HG02588 (cell line): ENCODE results near the gene N4BP3.

ENCODE experiments used
- ATAC-seq: cut with Tn5 transposase; IDR thresholded peaks from one replicate; pipeline ENCODE4 v1.9.1; 2021; ENCODE audit warnings: mild to moderate bottlenecking, moderate library complexity; ENCODE audit not compliant: unreplicated experiment

N4BP3 gene

DNA sequence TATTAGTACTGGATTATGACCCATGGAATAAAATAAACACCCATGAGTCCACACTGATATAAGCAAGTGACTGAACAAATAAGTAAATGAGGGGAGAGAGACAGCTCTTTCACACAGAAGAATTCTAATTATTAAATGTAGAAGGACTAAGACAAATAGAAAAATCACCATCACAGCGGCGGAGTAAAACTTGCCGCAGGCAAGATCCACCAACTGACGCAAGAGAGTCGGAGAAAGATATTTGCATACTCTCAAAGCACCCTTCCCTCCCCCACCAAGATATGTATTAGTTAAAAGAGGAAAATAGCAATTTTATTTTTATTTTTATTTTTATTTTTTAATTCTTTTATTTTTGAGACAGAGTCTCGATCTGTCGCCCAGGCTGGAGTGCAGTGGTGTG is 14.6 kb upstream of the N4BP3 start:
- no peak for ATAC-seq

DNA sequence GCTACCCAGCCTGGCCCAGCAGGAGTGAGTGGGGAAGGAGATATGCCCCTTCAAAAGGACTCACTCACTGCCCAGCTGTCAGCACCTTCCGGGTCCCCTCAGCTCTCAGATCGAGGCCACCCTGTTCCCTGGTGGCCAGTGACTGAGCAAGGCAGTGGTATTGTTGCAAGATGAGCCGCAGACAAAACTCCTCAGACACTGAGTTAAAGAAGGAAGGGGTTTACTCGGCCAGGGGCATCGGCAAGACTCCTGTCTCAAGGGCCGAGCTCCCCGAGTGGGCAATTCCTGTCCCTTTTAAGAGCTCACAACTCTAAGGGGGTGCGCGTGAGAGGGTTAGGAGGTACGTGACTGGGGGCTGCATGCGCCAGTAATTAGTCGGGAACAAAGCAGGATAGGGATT is 9.7 kb upstream of the N4BP3 start:
- no peak for ATAC-seq

DNA sequence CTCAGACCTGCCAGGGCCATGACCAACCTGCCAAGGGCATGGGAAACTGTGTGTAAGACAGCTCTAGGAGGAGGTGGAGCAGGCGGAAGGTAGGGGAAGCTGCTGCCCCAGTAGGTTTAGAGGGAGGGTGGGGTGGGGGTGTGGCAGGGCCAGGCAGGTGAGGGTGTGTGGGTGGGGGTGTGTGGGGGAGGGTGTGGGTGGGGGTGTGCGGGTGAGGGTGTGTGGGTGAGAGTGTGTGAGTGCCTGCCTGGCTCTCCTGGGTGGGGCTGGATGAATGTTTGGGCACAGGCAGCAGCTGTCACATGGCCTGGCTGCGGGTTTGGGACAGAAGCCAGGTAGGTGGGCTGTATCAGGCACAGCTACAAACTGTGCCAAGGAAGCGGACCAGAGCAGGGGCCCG is 8.8 kb upstream of the N4BP3 start:
- no peak for ATAC-seq

DNA sequence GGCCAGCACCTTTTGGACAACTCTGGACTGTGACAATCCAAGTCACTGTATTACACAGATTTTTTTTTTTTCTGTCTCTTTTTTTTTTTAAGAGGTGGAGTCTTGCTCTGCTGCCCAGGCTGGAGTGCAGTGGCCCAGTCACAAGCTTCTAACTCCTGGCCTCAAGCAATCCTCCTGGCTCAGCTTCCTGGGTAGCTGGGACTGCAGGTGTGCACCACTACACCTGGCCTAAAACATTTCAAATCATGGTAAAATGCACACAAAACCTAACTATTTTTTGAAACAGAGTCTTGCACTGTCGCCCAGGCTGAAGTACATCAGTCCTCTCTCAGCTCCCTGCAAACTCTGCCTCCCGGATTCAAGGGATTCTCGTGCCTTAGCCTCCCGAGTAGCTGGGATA is 7.2 kb upstream of the N4BP3 start:
- no peak for ATAC-seq

DNA sequence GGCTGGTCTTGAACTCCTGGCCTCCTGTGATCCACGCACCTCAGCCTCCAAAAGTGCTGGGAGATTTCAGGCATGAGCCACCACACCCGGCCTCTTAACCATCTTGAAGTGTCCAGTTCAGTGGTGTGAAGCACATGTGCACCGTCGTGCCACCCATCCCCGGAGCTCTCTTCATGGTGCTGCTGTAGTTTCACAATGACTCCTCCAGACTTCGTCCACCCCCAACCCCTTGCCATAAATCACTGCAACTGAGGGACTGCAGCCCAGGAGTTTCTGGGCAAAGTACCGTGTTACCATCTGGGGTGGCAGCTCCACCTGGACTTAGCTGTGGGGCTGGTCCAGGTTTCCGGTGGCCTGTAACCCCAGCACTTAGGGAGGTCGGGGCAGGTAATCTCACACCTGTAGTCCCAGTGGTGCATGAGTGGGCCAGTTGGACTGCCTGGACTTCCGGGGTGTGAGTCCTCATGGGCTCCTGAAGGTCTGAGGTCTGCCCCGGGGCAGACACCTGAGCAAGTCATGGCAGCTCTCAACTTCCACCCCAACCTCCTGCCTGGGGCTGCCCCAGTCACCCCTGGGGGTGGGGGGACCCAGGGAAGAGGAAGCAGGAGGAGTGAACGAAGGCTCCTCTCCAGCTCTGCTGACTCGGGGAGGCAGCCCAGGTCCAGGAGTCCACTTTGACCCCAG is 6.6 kb upstream of the N4BP3 start:
- peak; percentile 55 for ATAC-seq

DNA sequence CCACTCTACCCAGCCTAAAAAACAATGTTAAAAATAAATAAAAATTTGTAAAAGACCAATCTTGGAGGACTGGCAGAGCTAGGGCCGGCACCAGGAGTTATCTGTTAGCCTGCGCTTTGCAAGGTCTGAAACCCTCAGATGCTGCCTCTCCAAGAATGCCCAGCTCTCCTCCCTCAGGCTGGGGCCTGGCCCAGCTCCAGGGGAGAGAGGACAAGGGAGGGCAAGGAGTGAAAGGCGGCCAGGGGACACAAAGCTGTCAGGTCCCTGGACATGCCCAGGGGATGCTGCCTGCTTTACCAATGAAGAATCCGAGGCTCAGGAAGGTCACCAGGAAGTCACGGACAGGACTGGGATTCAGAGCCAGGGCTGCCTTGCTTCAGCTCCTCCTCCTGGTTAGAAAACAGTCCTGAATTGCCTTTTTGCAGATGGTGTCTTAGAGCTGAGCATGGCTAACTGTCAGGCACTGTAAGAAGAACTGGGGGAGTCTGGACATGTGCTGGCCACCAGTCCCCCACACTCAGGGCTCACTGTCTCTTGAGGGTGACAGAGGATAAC is 5.5 kb upstream of the N4BP3 start:
- no peak for ATAC-seq

DNA sequence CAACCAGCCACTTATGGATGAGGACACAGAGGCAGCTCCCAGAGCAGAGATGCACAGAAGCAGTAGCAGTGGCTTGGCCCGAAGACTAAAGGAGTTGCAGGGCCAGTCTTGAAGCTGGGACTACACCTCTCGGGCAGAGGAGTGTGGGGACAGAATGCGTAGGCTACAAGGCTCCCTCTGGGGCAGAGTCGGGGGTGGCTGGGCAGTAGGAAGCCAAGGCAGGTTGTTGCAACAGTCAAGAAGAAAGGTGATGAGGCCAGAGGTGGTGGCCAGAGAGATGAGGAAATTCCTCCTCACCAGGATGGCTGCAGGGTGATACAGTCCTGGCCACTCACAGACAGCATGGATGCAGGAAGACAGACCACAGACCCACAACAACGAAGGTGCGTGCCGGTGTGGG is 4.9 kb upstream of the N4BP3 start:
- no peak for ATAC-seq

DNA sequence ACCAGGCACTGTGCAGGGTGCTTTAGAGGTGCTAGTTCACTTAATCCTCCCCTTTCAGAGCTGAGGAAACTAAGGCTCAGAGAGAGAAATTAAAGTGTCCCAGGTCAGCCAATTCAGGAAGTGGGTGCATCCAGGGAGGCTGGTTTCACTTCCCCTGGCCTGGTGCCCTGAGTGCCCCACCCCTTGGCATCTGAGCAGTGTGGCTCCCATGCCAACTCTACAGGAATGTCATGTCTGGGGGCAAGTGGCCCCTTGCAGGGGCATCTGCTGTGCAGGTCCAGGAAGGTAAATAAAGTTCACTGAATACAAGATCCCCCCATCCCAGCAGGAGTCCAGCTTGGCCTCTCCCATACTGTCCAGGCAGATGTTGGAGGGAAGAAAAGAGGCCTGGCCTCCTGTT is 4.4 kb upstream of the N4BP3 start:
- no peak for ATAC-seq

DNA sequence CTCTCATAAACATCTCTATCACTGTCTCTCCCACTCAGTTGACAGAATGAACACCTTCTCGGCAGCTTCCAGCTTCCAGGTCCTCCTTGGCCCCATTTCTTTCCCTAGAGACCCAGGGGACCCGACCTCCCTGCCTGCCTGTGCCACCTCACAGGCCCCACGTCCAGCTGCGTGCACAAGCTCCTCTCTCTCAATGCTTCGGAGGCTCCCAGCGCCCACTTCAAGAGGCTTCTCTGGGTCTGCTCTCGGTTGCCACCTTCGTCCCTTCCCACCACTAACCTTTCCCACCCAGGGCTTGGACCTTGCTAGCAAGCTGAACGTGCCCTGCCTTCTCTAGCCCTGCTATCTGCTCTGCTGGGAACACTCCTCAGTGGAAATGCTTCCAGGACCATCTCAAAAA is 2.8 kb upstream of the N4BP3 start:
- ATAC-seq = no peak

DNA sequence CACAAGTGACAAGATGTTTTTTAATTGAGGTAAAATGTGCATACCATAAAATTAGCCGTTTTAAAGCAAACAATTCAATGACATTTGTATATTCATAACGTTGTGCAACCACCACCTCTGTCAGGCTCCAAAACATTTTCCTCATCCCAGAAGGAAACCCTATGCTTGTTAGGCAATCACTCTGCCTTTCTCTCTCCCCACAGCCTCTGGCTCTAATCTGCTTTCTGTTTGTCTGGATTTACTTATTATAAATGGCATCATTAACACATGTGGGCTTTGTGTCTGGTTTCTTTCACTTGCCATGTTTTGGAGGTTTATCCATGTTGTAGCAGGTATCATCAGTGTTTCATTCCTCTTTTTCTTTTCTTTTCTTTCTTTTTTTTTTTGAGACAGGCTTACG is 1.4 kb upstream of the N4BP3 start:
- ATAC-seq = no peak

DNA sequence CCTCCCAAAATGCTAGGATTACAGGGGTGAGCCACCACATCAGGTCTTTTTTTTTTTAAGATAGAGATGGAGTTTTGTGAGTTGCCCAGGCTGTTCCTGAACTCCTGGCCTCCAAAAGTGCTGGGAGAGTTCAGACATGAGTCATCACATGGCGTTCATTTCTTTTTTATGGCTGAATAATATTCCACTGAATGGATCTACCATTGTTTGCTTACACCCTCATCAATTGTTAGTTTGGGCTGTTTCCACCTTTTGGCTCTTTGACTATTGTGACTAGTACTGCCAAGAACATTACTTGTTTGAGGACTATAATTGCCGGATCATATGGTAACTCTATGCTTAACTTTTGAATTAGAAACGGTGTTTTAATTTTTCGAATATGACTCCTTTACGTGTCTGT is 787 bp upstream of the N4BP3 start:
- no peak for ATAC-seq

DNA sequence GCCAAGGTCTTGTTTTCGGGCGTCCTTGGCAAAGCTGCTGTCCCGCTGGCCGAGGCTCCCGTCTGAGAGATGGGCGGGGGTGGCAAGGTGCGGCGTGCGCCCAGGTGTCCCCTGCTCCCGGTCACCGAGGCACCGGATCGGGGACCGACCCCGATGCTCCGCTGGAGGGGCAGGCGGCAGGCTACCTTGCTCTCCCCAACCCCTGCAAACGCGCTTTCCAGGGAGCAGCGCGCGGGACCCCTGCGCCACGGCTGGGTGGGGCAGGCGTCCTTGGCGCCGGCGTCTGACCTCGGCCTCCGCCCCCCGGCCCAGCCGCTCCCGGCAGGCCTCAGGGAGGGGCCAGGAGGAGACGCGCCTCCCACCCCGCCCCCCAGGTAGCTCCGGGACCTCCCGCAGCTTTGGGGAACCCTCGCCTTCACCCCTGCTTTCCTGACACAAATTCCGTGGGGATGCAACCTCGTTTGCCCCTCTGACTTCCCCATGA is 551 bp downstream of the N4BP3 start:
- peak; percentile 19 for ATAC-seq

DNA sequence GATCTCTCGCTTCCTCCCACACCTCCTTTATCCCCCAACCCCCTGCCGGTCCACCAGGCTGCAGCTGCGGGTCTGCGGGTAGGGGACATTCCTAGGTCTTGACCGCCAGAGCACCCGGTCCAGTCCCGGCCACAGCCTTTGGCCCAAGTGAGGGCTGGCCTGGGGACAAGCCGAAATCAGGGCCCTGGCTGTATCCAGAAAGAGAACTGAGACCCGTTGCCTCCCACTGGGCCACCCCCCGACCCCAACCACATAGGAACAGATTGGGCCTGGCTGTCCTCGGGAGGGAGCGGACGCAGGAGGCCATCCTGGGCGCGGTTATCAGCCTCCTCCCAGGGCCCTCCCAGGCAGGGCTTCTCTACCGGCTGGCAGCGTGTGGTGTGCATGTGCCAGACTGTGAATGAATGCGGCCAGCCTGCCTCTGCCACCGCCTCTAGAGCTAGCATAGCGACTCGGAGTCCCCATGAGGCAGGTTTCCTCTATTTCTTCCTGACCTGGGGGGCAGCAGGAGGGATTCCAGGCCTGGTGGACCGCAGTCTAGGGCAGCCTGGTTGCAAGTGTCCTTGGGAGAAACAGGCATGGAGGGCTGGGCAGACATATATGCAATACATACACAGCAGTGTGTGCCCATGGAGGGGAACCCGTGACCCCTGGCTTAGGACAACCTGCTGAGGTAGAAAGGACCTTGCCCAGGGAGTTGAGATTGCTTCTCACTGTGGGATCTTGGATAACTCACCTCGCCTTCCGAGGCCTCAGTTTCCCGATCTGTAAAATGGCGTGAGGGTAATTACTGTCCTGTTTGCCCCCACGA is 1.2 kb downstream of the N4BP3 start:
- ATAC-seq = no peak

DNA sequence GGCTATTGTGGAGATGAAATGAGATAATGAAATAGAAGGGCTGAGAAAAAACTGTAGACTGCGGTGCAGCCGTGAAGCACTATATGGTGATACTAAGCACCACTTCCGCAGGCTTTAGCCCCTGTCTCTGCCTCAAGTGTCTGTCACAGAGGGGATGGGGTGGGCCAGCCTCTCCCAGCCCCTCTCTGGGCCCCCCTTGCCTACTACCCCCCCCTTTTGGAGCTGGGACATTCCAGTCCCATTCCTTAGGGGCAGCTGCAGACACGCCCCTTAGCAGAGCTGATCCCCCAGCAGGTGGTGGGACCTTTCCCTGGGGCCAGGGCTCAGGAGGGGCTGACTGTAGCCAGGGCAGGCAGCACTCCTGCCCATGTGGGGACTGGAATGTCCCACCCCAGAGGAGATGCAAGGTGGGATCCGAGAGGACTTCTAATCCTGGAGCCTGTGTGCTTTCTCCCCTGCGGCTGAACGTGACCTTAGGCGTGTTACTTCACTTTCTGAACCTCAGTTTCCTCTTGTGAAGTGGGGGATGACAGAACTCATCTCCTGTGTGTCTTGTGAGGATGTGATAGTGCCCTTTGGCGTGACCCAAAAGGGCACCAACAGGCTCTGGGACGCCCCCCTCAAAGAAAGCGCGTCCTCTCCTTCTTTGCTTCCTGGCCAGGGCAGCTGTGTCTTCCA is 1.9 kb downstream of the N4BP3 start:
- no peak for ATAC-seq

DNA sequence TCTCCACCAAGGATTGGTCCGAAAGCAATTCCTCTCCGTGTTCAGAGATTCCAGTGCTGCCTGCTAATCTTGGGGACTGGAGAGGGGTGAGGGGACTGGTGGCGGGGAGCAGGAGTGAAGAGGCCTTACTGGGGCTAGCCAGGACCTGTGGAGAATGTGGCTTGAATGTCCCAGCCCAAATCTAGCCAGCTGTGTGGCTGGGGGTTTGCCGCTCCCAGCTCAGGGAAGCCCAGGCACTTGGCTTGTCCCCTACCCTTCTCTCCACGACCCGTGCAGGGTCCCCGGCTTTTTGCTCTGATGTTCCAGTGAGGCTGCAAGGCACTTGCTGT is 2.4 kb downstream of the N4BP3 start:
- ATAC-seq = no peak

DNA sequence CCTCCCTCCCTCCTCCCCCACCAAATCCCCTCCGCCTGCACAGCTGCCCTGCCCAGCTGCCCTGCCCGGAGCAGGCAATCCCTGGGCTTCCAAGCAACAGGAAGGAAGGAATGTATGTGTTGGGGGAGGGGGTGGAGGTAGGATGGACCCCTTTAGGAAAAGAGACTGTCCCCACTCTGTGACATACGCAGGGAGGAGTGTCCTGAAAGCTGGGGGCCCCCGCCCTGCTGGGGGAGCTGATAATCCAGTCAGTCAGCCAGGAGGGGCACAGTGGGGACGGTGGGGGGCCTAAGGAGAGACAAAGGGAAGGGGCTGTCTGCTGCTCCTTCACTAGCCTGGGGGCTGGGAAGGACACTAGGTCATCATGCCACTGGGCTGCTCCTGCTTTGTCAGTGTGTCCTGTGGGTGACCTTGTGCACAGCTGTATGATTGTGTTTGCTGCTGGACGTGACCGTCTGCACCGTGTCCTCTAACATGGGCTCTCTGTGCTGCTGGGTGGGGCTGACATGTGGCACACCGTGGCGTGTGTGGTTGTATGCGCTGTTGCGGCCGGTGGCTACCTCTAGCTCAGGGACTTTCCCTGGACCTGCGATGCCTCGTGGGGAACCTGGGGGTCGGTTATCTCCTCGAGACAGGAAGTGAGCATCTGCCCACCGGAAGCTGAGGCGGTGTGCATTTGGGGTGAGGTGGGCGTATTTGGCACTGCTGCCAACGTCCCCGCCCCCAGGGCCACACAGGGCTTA is 3.0 kb downstream of the N4BP3 start:
- peak; percentile 21 for ATAC-seq

DNA sequence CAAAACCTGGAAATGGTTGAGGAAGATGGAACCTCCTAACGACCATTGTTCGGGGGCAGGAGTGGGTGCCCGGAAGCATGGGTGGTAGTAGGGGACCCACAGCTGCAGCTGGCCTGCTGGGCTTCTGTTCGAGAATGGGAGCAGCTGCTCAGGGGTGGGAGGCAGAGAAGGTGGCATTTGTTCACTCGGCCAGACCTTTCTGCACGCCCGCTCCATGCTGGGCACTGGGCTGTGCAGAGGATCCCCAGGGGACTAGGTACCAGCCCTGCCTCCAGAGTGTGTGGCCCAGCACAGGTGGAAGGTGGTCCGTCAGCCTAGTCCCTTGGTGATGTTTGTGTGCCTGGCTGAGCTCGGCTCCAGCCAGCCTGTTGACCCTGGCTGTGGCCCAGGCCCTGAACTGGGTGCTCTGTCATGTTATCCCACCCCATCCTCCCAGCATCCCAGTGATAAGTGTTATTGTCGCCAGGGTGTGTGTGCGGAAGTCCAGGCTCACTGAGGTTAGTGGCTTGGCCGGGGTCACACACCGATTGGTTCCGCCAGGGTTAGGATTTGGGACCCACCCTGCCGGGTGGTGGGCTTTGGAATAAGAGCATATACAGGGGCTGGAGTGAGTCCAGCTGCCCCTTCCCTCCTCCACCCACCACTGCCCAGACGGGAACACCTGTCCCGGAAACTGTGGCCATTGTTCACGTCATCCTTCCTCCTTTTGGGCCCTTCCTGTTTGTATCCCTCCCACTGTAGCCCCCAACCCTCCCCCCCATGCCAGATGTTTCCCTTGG is 4.8 kb downstream of the N4BP3 start:
- ATAC-seq = no peak

DNA sequence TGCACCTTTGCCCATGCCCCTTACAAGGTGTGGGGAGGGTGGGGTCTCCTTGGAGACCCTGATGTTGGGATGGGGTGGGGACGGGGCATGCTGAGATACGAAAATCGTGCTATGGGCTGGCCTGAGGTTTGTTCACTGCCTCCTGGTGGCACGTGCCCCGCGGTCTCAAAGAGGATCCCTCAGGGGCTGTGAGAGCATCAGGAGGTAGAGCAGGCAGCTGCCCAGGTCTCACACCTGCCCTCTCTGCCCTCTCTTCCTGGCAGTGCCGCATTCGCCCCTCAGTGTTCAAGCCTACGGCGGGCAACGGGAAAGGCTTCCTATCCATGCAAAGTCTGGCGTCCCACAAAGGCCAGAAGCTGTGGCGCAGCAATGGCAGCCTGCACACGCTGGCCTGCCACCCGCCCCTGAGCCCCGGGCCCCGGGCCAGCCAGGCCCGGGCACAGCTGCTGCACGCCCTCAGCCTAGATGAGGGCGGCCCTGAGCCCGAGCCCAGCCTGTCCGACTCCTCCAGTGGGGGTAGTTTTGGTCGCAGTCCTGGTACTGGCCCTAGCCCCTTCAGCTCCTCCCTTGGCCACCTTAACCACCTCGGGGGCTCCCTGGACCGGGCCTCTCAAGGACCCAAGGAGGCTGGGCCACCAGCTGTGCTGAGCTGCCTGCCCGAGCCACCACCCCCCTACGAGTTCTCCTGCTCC is 6.7 kb downstream of the N4BP3 start:
- ATAC-seq = no peak

DNA sequence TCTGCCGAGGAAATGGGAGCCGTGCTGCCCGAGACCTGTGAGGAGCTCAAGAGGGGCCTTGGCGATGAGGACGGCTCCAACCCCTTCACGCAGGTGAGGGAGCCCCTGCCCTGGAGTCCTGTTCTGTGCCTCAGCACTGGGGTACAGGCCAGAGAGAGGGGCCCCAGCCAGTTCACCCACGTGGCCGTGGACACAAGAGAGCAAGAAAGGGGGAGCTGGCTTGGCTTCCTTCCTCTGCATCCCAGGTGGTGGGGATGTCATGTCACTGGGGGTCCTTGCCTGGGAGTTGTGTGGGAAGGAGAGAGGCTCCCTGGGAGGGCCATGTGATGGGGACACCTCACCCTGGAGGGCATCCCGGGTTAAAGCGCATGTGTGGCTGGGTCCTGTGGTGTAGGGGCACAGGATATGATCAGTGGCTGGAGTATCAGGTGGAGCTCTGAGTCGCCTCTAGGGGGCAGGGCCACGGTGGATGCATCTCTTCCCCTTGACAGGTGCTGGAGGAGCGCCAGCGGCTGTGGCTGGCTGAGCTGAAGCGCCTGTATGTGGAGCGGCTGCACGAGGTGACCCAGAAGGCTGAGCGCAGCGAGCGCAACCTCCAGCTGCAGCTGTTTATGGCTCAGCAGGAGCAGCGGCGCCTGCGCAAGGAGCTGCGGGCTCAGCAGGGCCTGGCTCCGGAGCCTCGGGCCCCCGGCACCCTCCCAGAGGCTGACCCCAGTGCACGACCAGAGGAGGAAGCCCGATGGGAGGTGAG is 7.5 kb downstream of the N4BP3 start:
- ATAC-seq = peak; percentile 74
